Stimulated activated CD4-positive, alpha-beta T cell treated with anti-CD3 and anti-CD28 coated beads, Interleukin-15, amount 100 ng/mL, for 24 hours (primary cell): Measurements from ENCODE around the gene ZBTB42.

ENCODE experiments used
- DNase-seq: peaks from one replicate; pipeline ENCODE4 v3.0.0-alpha.2; 2020

The ZBTB42 gene

GRCh38 chr14:104783484-104784217, 17.2 kb upstream of the ZBTB42 start:
- DNase-seq: no peak

GRCh38 chr14:104784218-104784568, 16.7 kb upstream of the ZBTB42 start:
- DNase-seq: no peak

- DNase-seq: no peak
These were observed 15.8 kb upstream of the ZBTB42 start for GRCh38 chr14:104784846-104785707.

GRCh38 chr14:104785708-104786080, 15.2 kb upstream of the ZBTB42 start:
- no peak for DNase-seq

GRCh38 chr14:104786091-104786586, 14.8 kb upstream of the ZBTB42 start:
- no peak for DNase-seq

GRCh38 chr14:104786726-104787675, 13.9 kb upstream of the ZBTB42 start:
- no peak for DNase-seq

GRCh38 chr14:104787736-104788135, 13.2 kb upstream of the ZBTB42 start:
- no peak for DNase-seq

- no peak for DNase-seq
These were observed 12.6 kb upstream of the ZBTB42 start for GRCh38 chr14:104788161-104788818.

GRCh38 chr14:104788873-104789663, 11.8 kb upstream of the ZBTB42 start:
- DNase-seq: no peak

- DNase-seq: no peak
These were observed 10.9 kb upstream of the ZBTB42 start for GRCh38 chr14:104789752-104790743.

GRCh38 chr14:104791425-104791824, 9.5 kb upstream of the ZBTB42 start:
- no peak for DNase-seq

GRCh38 chr14:104792101-104792884, 8.6 kb upstream of the ZBTB42 start:
- DNase-seq: no peak

- DNase-seq: no peak
These were observed 7.8 kb upstream of the ZBTB42 start for GRCh38 chr14:104792945-104793702.

- DNase-seq: no peak
These were observed 7.3 kb upstream of the ZBTB42 start for GRCh38 chr14:104793703-104793959.

- DNase-seq: peak; percentile 74
These were observed 6.8 kb upstream of the ZBTB42 start for GRCh38 chr14:104794099-104794498.

GRCh38 chr14:104794631-104794992, 6.3 kb upstream of the ZBTB42 start:
- DNase-seq: no peak

GRCh38 chr14:104794993-104795780, 5.7 kb upstream of the ZBTB42 start, which contains the start of gene AKT1:
AKT1 (minus strand) TSS chr14:104795748; CDS start chr14:104792643, 3,105 bp downstream.
- DNase-seq: peak; percentile 47
